HG02623 (cell line): Measurements from ENCODE around the gene PPP2R2B.

Experiments used
- ATAC-seq: cut with Tn5 transposase; IDR thresholded peaks from one replicate; pipeline ENCODE4 v1.9.1; 2021; ENCODE audit warnings: moderate library complexity; ENCODE audit not compliant: unreplicated experiment

PPP2R2B gene

GRCh38 chr5:146788898-146789297 is 89.7 kb downstream of the PPP2R2B start:
- ATAC-seq = no peak

- ATAC-seq = no peak
These were observed 93.5 kb downstream of the PPP2R2B start for GRCh38 chr5:146785065-146785464.

- no peak for ATAC-seq
These were observed 97.4 kb downstream of the PPP2R2B start for GRCh38 chr5:146781157-146781556.

GRCh38 chr5:146779211-146779869 is 99.2 kb downstream of the PPP2R2B start:
- no peak for ATAC-seq

- ATAC-seq = no peak
These were observed 99.8 kb downstream of the PPP2R2B start for GRCh38 chr5:146778795-146779194.

- ATAC-seq = no peak
These were observed 100.3 kb downstream of the PPP2R2B start for GRCh38 chr5:146778261-146778660.

- ATAC-seq = no peak
These were observed 105.6 kb downstream of the PPP2R2B start for GRCh38 chr5:146772881-146773466.

GRCh38 chr5:146770980-146771379 is 107.6 kb downstream of the PPP2R2B start:
- no peak for ATAC-seq

GRCh38 chr5:146770546-146770945 is 108.0 kb downstream of the PPP2R2B start:
- no peak for ATAC-seq

GRCh38 chr5:146767534-146767933 is 111.0 kb downstream of the PPP2R2B start:
- ATAC-seq = no peak

- ATAC-seq = no peak
These were observed 112.5 kb downstream of the PPP2R2B start for GRCh38 chr5:146766013-146766412.

GRCh38 chr5:146765089-146765832 is 113.3 kb downstream of the PPP2R2B start:
- no peak for ATAC-seq

GRCh38 chr5:146762830-146763229 is 115.7 kb downstream of the PPP2R2B start:
- no peak for ATAC-seq

- no peak for ATAC-seq
These were observed 116.7 kb downstream of the PPP2R2B start for GRCh38 chr5:146761811-146762210.

GRCh38 chr5:146758938-146759337 is 119.6 kb downstream of the PPP2R2B start:
- ATAC-seq = no peak

GRCh38 chr5:146758076-146758475 is 120.5 kb downstream of the PPP2R2B start:
- ATAC-seq = no peak

GRCh38 chr5:146756546-146756945 is 122.0 kb downstream of the PPP2R2B start:
- no peak for ATAC-seq

GRCh38 chr5:146755793-146756192 is 122.8 kb downstream of the PPP2R2B start:
- ATAC-seq = no peak

GRCh38 chr5:146754621-146755020 is 123.9 kb downstream of the PPP2R2B start:
- ATAC-seq = no peak

GRCh38 chr5:146753641-146754040 is 124.9 kb downstream of the PPP2R2B start:
- no peak for ATAC-seq

- peak; percentile 98 for ATAC-seq
These were observed 126.7 kb downstream of the PPP2R2B start for GRCh38 chr5:146751781-146752401.

GRCh38 chr5:146751054-146751453 is 127.5 kb downstream of the PPP2R2B start:
- ATAC-seq = no peak
